HG03280 (cell line): ENCODE results near the gene CXCL5.

Experiments used
- ATAC-seq: cut with Tn5 transposase; IDR thresholded peaks from one replicate; pipeline ENCODE4 v1.9.1; 2021; ENCODE audit warnings: mild to moderate bottlenecking, moderate library complexity; ENCODE audit not compliant: unreplicated experiment

CXCL5 gene

GRCh38 chr4:73998040-73999011 is at the start of gene CXCL5:
CXCL5 (minus strand) TSS chr4:73998677; CDS start chr4:73998581, 96 bp downstream.
- no peak for ATAC-seq

GRCh38 chr4:74047152-74047551 is 48.7 kb upstream of the CXCL5 start:
- no peak for ATAC-seq

DNA sequence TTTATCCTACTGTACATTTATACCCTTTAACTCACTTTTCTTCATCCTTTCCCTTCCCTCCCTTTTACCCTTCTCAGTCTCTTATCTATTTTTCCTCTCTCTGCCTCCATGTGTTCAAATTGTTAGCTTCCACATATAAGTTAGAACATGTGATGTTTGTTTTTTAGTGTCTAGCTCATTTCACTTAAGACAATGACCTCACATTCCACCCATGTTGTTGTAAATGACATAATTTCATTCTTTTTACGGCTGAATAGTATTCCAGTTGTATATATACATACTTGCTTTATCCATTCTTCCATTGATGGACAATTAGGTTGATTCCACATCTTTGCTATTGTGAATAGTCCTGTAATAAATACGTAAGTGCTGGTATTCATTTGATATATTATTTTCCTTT is 47.3 kb upstream of the CXCL5 start:
- ATAC-seq, result no peak

DNA sequence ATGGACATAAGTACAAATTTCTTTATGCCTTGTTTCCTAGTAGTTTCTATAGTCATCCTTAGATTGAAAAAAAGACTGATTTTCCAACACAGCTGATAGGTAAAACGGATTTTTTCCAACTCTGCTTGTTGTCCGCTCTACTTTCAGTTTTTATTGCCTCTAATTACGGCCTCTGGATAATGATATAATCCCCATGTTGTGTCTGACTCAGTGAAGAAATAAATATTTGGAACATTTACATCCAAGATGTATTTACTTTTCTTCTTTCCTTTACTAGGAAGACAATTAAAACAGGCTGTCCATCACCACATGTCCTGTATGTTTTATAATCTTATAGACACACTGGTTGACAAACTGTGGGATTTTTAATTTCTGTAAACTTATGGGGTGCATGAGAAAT is 46.8 kb upstream of the CXCL5 start:
- no peak for ATAC-seq

DNA sequence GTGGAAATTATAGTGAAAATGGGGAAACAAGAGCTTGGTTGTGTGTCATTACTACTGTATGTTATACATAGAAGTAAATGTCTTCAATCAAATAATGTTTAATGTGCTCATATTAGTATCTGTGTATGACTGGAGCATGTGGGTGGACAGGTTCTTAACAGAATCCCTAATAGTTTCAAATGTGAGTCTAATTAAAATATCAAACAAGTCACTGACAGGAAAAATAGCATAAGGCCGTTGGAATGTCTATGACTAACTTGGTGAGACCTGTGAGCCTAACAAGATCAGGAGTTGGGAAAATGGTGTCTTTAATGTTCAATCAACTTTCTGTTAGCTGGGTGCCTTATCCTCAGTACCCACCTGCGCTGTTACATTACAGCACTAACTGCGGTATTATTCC is 46.2 kb upstream of the CXCL5 start:
- ATAC-seq, result no peak

DNA sequence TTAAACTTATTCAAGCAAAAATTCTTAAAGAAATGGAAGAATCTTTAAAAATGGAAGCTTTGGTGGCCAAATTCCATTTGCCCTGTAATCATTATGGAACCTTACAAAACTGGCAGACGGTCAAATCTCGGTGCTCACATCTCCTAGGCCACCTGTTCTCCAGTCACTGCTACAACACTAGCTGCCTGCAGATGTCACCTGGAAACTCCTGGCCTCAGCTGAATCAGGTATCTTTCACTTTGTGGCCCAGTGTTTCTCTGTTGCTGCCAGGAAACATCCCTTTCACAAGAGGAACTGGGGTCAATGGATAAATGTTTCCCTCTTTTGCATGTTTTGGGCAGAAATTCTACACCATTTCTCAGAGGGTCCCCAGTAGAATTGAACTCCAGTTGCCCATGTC is 44.2 kb upstream of the CXCL5 start:
- no peak for ATAC-seq

- no peak for ATAC-seq
Observed at GRCh38 chr4:74041418-74041817, 42.9 kb upstream of the CXCL5 start.

DNA sequence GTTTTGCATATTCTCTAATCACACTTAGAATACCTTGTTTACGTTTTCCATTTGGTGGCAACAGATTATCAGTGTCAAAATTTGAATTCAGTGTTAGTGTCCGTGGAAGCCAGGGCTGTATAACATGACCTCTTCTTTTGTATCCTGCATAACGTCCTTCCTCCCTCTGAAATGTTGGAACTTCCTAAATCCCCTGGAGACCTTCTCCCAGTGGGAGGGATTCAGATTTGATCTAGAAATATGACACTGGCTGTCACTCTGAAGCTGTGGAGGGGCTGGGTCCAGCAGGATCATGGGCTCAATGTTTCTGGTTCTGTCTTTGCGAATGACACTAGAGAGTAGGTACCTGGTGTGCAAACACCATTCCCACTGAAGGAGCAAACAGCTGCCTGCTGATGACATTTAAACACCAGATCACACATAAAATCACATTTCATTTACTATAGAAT is 40.9 kb upstream of the CXCL5 start:
- no peak for ATAC-seq

GRCh38 chr4:74038425-74039314 is 40.2 kb upstream of the CXCL5 start, which contains the start of gene CXCL3:
CXCL3 (minus strand) TSS chr4:74038689; CDS start chr4:74038611, 78 bp downstream.
- no peak for ATAC-seq

DNA sequence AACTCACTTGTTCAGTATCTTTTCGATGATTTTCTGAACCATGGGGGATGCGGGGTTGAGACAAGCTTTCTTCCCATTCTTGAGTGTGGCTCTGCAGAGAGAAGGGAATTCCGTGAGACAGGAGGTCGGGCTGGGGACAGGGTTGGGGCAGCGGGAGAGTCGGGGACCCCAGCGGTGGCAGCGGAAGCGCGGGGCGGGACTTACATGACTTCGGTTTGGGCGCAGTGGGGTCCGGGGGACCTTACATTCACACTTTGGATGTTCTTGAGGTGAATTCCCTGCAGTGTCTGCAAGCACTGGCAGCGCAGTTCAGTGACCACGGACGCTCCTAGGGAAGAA is 39.6 kb upstream of the CXCL5 start:
- ATAC-seq, result no peak

DNA sequence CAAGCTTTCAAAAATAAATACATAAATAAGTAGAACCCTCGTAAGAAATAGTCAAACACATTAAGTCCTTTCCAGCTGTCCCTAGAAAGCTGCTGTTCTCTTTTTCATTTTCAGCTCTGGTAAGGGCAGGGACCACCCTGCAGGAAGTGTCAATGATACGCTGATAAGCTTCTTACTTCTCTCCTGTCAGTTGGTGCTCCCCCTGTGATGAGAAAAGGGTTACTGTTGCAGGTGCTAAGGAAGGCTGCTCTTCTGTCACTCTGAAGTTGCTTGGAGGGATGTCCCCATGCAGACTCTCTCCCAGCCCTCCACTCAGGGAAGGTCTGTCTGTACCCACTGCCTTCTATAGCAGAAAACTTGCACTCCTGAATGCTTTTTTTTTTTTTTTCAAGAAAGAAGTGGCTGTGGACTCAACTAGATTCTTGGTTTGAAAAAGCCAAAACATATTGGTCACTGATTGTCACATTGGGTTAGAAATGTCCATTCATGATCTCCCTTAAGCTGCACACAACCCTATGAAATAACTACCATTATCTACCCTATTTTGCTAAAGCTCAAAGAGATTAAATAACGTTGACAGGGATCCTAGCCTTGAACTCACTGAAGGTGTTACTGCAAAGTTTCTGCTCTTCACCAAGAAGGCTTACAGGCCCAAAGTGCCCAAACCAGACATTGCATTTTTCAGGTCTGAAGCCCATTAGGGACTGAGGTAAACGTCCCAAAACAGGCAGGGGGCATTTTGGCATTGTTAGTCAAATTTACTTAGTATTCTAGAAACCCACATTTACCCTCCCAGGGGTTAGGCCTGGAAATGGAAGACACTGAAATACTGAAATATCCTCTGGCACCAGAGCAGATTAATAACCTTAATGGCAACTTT is 38.8 kb upstream of the CXCL5 start:
- ATAC-seq, result no peak

- ATAC-seq, result no peak
Observed at GRCh38 chr4:74033739-74034138, 35.3 kb upstream of the CXCL5 start.

- no peak for ATAC-seq
Observed at GRCh38 chr4:74032064-74032463, 33.6 kb upstream of the CXCL5 start.

GRCh38 chr4:74031576-74031975 is 33.1 kb upstream of the CXCL5 start:
- no peak for ATAC-seq

DNA sequence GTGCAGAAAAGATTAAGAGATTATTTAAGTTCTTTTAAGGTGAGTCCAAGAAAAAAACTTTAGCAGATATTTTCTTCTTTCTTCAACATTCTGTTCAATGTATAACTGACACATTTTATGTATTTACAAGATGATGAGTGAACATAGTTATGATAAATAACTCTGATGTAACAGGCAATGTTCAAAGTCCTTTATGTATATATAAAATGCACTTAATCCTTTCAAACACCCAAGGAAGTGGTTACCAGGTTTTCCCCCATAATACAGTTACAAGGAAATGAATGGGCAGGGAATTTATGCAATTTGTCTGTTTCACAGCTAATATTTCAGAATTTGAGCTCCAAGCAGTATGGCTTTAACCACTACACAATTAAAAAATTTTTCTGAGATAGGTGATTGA is 31.8 kb upstream of the CXCL5 start:
- no peak for ATAC-seq

GRCh38 chr4:74028504-74028903 is 30.0 kb upstream of the CXCL5 start:
- no peak for ATAC-seq

- ATAC-seq, result no peak
Observed at GRCh38 chr4:74023709-74024108, 25.2 kb upstream of the CXCL5 start.

- no peak for ATAC-seq
Observed at GRCh38 chr4:74021601-74022000, 23.1 kb upstream of the CXCL5 start.

GRCh38 chr4:74018771-74019170 is 20.3 kb upstream of the CXCL5 start:
- ATAC-seq, result no peak

- ATAC-seq, result no peak
Observed at GRCh38 chr4:74018116-74018515, 19.6 kb upstream of the CXCL5 start.

GRCh38 chr4:74016068-74016467 is 17.6 kb upstream of the CXCL5 start:
- ATAC-seq, result no peak
